Keratinocyte (primary cell): Measurements from ENCODE around the gene TUBB8.
"Not testable (repeated sequence)": the region's sequence is repeated elsewhere in the genome, so short reads cannot be mapped to it uniquely, and the experiment has no call there.

ENCODE experiments used
- CTCF ChIP-seq, 3 experiments: IDR thresholded peaks in 1 of 3; conservative IDR thresholded peaks in 1 of 3; optimal IDR thresholded peaks in 1 of 3; 2 replicates in 2 of 3; 3 replicates in 1 of 3; pipeline versions ENCODE3 to v1.5.1; 2011; ENCODE audit warnings: low read length in 3 of 3, mild to moderate bottlenecking in 3 of 3, moderate library complexity in 2 of 3, control low read depth in 1 of 3, inconsistent platforms in 1 of 3; ENCODE audit not compliant: insufficient read depth in 2 of 3; ENCODE audit errors: extremely low read depth in 1 of 3
- EZH2 ChIP-seq: IDR thresholded peaks from one replicate; pipeline ENCODE4 v1.6.1; 2012; ENCODE audit warnings: inconsistent platforms, mild to moderate bottlenecking, low read length, moderate library complexity

GRCh38 chr10:47864-48263 lies 1.2 kb downstream of the TUBB8 start:
- not testable (repeated sequence) for TF ChIP-seq CTCF (optimal IDR thresholded peaks at IDR 0.05 in 1 of 3, IDR thresholded peaks at IDR 0.05 in 1 of 3, conservative IDR thresholded peaks at IDR 0.05 in 1 of 3; ENCODE audit: extremely low read depth in 1 of 3, insufficient read depth in 2 of 3, low read length in 3 of 3); EZH2
